OCI-LY7 (cell line): ENCODE measurements around the gene MYH11. TPM values are rescaled to one million over a fixed set of nuclear protein-coding genes. Genes with fewer than 3 reads are reported as not detected.

Experiments
- BruUV-seq: library from RNA; stranded (reverse); fragments of 400-500 nt; replicated peaks from 2 replicates; lab custom pipeline; 2021; lab: Mats Ljungman, UMichigan
- CTCF ChIA-PET: fragments of 300-600 bp; sonication (Branson Sonifier 250); formaldehyde crosslinking; loops from one replicate; lab custom pipeline; 2022; ENCODE audit warnings: antibody characterized with exemption; ENCODE audit not compliant: unreplicated experiment; lab: Charles Lee
- POLR2A ChIA-PET: fragments of 300-600 bp; sonication (Branson Sonifier 250); formaldehyde crosslinking; loops from one replicate; lab custom pipeline; 2022; ENCODE audit warnings: antibody characterized with exemption; lab: Charles Lee
- DNase-seq: peaks from one replicate; pipeline ENCODE4 v3.0.0-alpha.2; 2015; ENCODE audit warnings: low spot score
- H2AFZ ChIP-seq: fragments of 200-600 bp; sonication (generic), shearing (Covaris generic); 2 replicates; pipeline ENCODE4 v1.6.1; 2014; ENCODE audit warnings: mild to moderate bottlenecking, antibody characterized with exemption, low read length, moderate library complexity
- H3K27ac ChIP-seq: fragments of 200-600 bp; sonication (generic); 2 replicates; pipeline ENCODE4 v1.5.1; 2014; ENCODE audit warnings: mixed run types, low read depth, mild to moderate bottlenecking, moderate library complexity, low read length, inconsistent platforms; ENCODE audit not compliant: poor library complexity, severe bottlenecking
- H3K36me3 ChIP-seq: fragments of 200-600 bp; sonication (generic); 2 replicates; pipeline ENCODE4 v1.6.1; 2014; ENCODE audit warnings: mild to moderate bottlenecking, antibody characterized with exemption, low read length, moderate library complexity, mixed read lengths; ENCODE audit not compliant: insufficient read depth
- H3K4me1 ChIP-seq: fragments of 200-600 bp; sonication (generic); 2 replicates; pipeline ENCODE4 v1.5.1; 2014; ENCODE audit warnings: mild to moderate bottlenecking, low read length; ENCODE audit not compliant: insufficient read depth, poor library complexity, severe bottlenecking
- H3K4me2 ChIP-seq: fragments of 200-600 bp; sonication (generic); 2 replicates; pipeline ENCODE4 v1.6.1; 2014; ENCODE audit warnings: mild to moderate bottlenecking, low read length
- H3K4me3 ChIP-seq: fragments of 200-600 bp; sonication (generic); 2 replicates; pipeline ENCODE4 v1.5.1; 2014; ENCODE audit warnings: mild to moderate bottlenecking, low read depth, low read length; ENCODE audit not compliant: poor library complexity, severe bottlenecking
- H3K79me2 ChIP-seq: fragments of 200-600 bp; sonication (generic); 2 replicates; pipeline ENCODE4 v1.6.1; 2016; ENCODE audit warnings: low read depth, mild to moderate bottlenecking, low read length, moderate library complexity, mixed read lengths; ENCODE audit not compliant: insufficient read depth
- H3K9me2 ChIP-seq: fragments of 200-600 bp; sonication (generic); 2 replicates; pipeline ENCODE4 v1.6.1; 2016; ENCODE audit warnings: mild to moderate bottlenecking, low read length, mixed read lengths; ENCODE audit not compliant: insufficient read depth
- H3K9me3 ChIP-seq: fragments of 200-600 bp; sonication (generic); 2 replicates; pipeline ENCODE4 v1.6.1; 2014; ENCODE audit warnings: mild to moderate bottlenecking, mixed run types, low read length, mixed read lengths
- H4K20me1 ChIP-seq: fragments of 200-600 bp; sonication (generic); 2 replicates; pipeline ENCODE4 v1.6.1; 2014; ENCODE audit warnings: mild to moderate bottlenecking, antibody characterized with exemption, low read length, moderate library complexity, mixed read lengths; ENCODE audit not compliant: insufficient read depth
- CTCF ChIP-seq: fragments of 200-600 bp; sonication (generic); conservative IDR thresholded peaks from 2 replicates; pipeline ENCODE4 v1.5.1; 2014; ENCODE audit warnings: mild to moderate bottlenecking, antibody characterized with exemption, low read length, moderate library complexity, mixed read lengths
- EZH2phosphoT487 ChIP-seq: fragments of 200-600 bp; sonication (generic); IDR thresholded peaks from 2 replicates; pipeline ENCODE4 v1.6.1; 2018; ENCODE audit warnings: low read depth, borderline replicate concordance, mild to moderate bottlenecking, mixed run types, antibody characterized with exemption, low read length, moderate library complexity, mixed read lengths
- intact Hi-C: fragments of 100-400 bp; cut with micrococcal nuclease; formaldehyde crosslinking; loops from one replicate; pipeline ENCODE4 v1.10.0; 2022; ENCODE audit not compliant: unreplicated experiment
- total RNA-seq, 2 experiments: library from RNA; depleted of rRNA in 1 of 2; stranded (reverse); fragments of >200 nt in 1 of 2; shearing (Covaris generic) in 1 of 2; gene quantifications; 2 replicates each; pipeline ENCODE4 v1.2.3, GENCODE V29; 2014 to 2022

MYH11 gene
- total RNA-seq, 2 experiments from 2014 or later, result 5.7 to 33.8 TPM

GRCh38 chr16:15899538-15900100 lies 42.8 kb upstream of the MYH11 start:
- BruUV-seq, result no TSS peak
- TF ChIP-seq CTCF (no peak), EZH2phosphoT487 (no peak)
- H3K36me3 ChIP-seq, result no peaks in the 10 kb centered on the region
- ChIA-PET CTCF (no interaction called here), POLR2A (no interaction called here)
- no peak overlapping the region for H3K4me2 ChIP-seq
- intact Hi-C loops, result no loop called here
- H3K4me1 ChIP-seq, result peaks cover 23% of the 10 kb centered on the region
- H3K9me2 ChIP-seq, result no peaks in the 10 kb centered on the region
- H3K79me2 ChIP-seq, result no peaks in the 10 kb centered on the region
- no peaks in the 10 kb centered on the region for H4K20me1 ChIP-seq
- H2AFZ ChIP-seq, result no peak overlapping the region; the same call in 1 of the 2 replicates
- H3K27ac ChIP-seq, result no peak overlapping the region
- DNase-seq, result no peak
- H3K4me3 ChIP-seq, result no peak overlapping the region
- no peaks in the 10 kb centered on the region for H3K9me3 ChIP-seq

GRCh38 chr16:15898654-15899053 lies 41.8 kb upstream of the MYH11 start:
- no peaks in the 10 kb centered on the region for H3K36me3 ChIP-seq
- POLR2A ChIA-PET, result no interaction called here
- CTCF ChIA-PET, result no interaction called here

More at GRCh38 chr16:15898654-15899053, 41.8 kb upstream of the MYH11 start:
- H3K27ac ChIP-seq, result no peak overlapping the region
- no TSS peak for BruUV-seq
- intact Hi-C loops, result no loop called here
- H3K9me3 ChIP-seq, result no peaks in the 10 kb centered on the region
- no peak for DNase-seq
- no peaks in the 10 kb centered on the region for H3K79me2 ChIP-seq
- no peaks in the 10 kb centered on the region for H3K9me2 ChIP-seq
- H4K20me1 ChIP-seq, result no peaks in the 10 kb centered on the region
- H3K4me1 ChIP-seq, result peaks cover 23% of the 10 kb centered on the region
- H2AFZ ChIP-seq, result no peak overlapping the region
- TF ChIP-seq CTCF (no peak), EZH2phosphoT487 (no peak)
- no peak overlapping the region; the same call in 1 of the 2 replicates for H3K4me2 ChIP-seq
- no peak overlapping the region for H3K4me3 ChIP-seq
